Measurements from ENCODE around the gene FSIP1.

Gene FSIP1

DNA sequence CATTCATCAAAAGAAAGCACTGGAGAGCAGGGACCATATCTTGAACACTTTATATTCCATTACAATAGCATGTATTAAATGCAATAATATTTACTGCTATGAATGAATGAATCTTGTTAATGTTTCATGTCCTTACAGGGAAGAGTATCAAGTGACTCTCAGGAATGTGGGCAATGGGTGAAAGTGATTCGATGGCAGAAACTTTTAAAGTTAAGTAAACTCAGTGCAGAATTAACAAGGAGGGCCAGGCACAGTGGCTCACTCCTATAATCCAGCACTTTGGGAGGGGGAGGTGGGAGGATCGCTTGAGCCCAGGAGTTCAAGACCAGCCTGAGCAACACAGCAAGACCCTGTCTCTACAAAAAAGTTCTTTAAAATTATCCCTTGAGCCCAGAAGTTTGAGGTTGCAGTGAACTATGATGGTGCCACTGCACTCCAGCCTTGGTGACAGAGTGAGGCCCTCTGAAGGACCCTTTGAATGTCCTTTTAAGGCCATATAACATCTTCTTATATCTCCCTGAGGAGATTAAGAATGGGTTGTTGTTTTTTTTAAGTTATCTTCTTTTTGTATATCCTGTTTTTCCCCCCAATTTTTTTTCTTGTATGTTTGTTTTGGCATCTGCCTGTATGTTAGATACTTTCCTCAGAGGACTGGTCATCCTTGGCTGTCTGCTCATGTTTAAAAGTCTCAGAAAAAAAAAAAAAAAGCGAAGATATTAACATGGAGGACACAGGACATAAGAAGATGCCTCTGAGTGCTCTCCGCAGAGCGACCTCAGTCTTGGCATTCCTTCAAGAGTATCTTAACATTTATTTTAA lies 9.6 kb upstream of the FSIP1 start:
- no peak for DNase-seq (ENCODE audit: low spot score)

DNA sequence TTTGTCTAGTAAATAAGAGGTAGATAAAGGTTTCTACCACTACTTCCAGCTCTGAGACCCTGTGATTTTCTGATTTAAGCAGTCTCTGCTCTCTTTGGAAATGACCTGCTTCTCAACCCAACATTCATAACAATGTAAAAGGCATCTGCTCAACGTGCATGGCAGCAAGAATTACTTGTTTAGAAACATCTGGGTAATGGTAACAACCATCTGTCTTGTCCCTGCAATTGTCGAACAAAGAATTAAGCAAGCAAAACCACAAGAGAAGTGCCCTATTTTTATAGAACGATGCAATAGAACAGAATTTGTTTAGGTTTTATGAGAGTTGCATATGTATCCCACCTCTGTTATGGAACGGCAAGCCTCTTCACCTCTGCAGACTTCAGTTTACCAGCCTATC lies 7.1 kb upstream of the FSIP1 start:
- DNase-seq (ENCODE audit: low spot score), result no peak

DNA sequence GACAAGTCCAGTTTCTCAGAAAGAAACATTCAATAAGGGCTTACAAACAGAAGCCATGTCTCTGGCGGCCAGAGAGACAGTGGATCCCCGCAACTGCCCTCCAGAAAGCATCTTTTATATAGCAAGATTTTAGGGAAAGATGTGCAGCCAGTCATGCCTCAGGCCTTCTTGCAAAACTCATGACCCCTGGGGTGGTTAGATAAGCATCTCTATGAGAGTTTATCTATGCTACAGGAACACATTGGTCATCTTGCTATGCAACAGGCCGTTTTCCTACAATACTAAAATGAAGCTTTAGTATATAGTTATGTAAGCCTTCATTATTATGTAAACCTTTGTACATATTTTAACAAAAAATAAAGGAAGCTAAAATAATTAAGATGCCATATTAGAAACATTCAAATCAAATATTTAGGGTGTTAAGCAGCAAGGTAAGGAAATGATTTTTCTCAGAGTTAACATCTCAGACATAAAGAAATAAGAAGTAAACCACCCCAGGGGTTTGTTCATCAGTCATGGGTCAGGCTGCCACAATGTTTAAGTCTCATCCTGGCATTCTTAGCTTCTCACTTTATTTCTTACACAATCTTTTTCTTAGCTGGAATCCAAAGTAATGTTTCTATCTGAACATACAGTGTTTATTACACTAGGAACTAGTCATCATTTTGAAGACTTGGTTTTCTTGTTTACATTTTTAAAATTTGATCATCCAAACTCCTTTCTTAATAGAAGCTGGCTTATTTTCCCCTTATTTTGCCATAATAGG lies 6.3 kb upstream of the FSIP1 start:
- no peak for DNase-seq (ENCODE audit: low spot score)

DNA sequence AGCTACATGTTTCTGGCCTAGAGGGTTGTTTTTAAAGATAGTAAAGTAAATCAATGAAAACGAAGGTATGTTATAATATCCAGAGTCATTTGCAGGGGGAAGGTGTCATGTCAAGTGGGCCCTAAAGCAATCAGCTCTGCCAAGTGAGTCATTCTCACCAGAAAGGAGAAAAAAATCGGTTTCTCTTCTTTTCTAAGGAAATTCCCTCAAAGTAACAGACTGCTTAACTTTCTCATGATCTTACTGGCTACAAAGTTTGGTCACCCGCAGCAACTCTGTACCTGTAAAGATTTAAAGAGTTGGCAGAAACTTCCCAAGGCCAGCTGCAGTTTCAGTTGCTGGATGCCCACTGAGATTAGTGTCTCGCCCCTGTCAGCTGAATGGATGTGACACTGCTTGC lies 5.5 kb upstream of the FSIP1 start:
- DNase-seq (ENCODE audit: low spot score), result no peak

DNA sequence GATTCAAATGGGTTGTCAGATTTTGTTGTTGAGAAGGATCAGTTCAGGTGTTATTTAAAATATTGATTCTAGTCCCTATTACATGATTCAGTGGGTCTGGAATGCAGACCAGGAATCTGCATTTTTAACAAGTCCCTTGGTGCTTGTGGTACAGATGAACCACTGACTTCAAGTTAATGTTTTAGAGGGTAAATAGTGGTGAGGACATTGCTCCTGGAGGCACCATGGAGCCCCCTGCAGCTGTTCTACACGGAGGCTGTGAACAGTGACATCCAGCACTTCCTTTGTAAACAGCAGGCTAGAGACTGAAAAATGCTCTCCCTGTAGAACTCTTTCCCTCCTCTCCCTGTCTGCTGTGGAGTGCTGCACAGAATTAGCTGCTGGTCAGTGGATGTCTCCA lies 4.8 kb upstream of the FSIP1 start:
- peak; percentile 67 for DNase-seq (ENCODE audit: low spot score)

DNA sequence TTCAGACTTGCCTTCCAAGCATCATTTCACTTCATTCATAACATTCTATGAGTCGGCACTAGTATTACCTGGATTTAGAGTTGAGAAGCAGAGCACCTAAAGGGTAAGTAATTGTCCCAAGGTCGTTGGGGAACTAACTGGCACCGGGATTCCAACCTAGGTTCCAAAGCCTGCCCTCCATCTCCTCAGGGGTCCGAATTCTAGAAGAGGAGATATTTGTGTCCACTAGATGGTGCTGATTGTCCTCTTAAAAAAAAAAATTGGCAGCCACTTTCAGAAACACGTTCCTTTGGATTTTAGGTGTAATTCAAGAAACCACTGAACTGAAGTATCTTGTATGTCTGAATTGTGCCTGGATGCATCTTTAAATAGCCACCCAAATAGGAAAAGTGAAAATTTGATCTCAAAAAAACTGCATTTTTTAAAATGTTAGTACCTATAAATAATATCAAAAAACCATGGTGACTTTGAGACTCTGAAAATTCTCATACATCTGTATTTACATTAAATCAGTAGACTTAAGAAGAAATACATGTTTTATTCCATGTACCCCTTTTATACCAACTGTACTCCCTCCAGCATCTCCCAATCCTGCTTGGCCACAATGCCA lies 3.9 kb upstream of the FSIP1 start:
- peak; percentile 70 for DNase-seq (ENCODE audit: low spot score)

DNA sequence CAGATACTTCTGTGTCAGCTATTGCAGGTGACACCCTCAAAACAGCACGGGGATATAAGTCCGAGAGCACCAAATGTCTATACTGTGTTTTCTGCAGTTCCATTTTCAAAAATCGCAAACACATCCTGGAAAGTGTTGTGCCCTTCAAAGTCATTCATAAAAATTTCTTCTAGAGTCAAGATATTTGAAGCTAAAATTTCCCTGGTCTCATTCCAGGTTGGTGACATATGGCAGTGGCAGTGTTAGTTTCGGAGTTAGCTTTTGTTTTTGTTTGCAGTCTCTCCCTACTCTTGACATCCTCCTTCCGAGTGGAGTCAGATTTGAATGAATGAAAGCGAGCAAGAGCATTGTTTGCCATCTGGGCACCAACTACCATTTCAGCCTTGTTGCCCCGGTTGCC lies 3.2 kb upstream of the FSIP1 start:
- DNase-seq (ENCODE audit: low spot score), result no peak

DNA sequence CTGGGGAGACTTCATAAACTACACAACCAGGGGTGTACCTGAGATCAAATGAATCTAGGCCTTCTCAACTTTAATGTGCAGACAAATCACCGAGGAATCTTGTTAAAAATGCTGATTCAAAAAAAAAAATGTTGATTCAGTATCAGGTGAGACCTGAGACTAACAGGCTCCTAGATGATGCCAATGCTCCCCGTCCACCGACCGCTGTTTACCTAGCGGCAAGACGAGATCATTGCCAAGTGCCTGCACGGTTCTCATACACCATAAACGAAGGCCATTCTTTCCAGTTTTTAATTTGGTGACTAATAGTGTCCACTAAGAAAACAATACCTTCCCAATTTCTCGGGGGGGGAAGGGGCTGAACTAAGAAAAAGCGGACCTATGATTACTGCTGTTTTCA lies 2.5 kb upstream of the FSIP1 start:
- peak; percentile 44 for DNase-seq (ENCODE audit: low spot score)

DNA sequence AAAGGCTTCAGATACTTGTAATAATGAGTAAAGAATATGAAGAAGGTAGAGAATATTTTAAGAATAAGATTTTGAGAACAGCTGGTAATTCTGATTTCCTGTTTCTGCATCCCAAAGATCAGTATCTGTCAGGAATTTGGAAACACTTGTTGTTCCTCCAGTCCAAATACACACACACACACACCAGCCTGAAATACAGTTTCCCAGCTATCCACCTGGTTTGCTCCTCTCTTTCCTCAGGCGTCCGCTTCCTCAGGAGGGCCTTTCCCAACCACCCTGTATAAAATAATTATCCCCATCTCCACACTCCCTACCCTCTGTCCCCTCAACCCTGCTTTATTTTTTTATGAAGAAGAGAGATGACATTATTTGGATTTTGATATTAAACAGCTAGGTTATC lies 2.0 kb upstream of the FSIP1 start:
- DNase-seq (ENCODE audit: low spot score), result no peak

DNA sequence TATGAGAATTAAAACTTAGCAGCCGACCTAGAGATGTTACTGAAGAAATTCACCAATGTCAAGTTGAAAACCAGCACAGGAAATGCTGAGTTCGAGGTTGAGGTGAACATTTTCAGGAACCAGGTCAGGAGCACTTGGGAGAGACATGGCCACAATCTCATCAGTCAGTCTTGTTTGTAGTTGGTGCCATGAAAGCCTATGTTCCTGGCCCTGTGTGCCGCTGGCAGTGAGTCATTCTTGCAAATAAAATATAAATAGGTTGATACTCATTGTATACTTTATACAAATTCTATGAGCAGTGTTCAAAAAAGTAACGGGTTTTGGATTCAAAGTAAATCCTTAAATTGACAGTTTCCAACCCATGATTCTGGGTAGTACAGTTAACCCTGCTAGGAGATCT lies 1.5 kb upstream of the FSIP1 start:
- DNase-seq (ENCODE audit: low spot score), result no peak

DNA sequence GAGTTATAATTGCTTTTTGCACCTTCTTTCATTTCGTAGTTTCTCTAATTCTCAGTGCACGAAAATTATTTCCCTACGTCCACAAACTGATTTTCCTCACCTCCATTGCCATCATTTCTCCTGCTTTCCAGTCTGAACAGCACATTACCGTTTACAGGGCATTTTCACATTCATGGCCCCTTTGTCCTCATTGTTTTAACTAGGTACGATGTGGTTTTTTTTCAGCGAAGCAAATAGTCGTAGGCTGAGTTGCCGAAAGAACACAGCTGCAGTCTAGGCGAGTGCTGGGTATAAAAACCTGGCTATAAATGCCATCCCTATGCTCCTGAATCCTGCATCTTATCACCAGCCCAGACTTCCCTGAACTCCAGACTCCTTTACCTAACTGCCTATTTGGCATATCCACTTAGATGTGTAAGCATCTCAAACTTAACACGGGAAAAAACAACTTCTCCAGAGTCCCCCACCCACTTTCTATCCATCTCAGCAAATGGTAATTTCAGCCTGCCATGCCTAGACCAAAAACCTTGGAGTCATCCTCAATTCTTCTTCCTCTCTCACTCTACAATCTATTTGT lies 691 bp upstream of the FSIP1 start:
- no peak for DNase-seq (ENCODE audit: low spot score)

DNA sequence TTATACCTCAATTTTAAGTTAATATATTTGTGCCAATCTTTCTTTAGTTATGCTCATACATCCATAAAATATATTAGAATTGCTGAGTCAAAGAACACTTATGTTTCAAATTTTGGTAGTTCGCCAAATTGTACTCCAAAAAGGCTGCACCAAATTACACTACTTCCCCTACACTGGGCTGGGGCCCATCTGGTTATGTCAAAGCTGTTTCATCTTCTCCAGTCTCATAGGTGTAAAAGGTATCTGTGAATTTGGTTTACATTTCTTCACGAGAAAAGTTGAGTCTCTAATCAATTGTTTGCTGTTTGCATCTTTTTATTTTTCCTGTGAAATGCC lies 706 bp downstream of the FSIP1 start:
- DNase-seq (ENCODE audit: low spot score), result no peak

DNA sequence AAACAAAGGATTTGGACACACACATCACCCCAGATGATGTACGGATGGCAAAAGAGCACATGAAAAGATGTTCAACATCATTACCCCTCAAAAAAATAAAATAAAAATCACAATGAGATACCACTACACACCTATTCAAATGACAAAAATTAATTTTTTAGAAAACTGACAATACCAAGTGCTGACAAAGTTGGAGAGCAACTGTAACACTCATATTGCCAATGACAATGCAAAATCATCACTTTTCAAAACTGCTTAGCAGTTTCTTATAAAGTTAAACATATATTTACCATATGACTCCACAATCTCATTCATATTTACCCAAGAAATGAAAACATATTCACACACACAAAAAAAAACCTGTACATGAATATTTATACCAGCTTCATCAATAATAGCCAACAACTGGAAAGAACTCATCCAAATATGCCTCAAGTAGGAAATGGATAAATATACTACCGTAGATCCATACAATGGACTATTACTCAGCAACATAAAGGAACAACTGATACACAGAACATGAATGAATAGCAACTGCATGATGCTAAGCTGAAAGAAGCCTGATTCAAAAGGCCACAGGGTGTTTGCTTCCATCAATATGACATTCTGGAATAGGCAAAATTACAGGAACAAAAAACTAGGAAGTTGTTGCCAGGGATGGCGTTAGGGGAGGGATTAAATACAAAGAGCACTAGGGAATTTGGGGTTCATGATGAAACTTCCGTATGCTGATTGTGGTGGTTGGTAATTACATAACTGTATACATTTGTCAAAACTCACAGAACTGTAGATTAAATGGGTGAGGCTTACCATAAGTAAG lies 1.3 kb downstream of the FSIP1 start:
- no peak for DNase-seq (ENCODE audit: low spot score)

DNA sequence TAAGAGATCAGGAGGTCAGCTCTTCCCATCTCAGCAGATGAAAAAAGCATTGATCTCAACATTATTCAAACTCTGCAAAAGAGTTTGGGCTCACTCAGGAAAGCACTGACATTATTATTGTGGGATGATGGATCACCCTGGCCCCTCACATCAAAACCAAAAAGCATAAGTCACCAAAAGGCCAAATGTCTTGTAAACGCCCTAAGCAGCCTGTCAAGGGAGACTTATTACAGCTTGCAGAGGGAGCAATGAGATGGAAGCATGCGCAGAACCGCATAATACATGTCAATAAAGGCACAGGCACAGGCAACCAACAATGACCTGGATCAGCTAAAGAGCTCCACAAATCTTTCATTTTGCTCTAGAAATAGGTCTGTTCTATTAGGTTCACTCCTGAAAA lies 4.6 kb downstream of the FSIP1 start:
- no peak for DNase-seq (ENCODE audit: low spot score)

DNA sequence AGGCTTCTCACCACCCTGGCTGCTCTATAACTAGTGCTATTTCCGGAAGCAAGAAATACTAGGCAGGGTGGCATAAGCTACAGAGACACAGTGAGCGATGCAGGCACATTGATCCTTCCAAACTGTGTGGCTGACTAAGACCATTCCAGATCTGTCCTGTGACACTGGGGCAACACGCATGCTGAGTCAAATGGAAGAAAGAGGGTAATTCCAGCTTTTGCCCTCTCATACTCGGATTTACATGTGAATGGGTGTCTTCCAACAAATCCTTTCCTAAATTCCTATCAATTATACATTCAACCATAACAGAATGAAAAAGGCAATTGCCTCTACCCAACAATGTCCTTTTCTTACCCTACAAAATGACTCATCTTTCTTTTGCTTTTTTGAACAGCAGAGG lies 5.1 kb downstream of the FSIP1 start:
- DNase-seq (ENCODE audit: low spot score), result no peak

DNA sequence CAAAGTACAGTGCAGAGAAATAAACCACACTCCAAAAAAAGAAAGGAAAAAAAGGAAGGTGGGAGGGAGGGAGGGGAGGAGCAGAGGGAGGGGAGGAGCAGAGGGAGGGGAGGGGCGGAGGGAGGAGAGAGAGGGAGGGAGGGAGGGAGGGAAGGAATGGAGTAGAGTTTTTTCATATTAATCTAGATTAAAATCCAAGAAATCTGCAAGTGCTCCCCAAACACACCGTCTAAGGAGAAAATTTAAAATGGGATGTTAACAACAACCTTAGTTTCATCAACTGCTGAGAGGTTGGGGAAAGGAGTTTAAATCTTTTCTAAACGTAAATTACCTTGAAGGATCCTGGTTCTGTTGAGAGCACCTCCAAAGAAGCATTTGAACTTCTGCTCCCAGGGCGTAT lies 6.6 kb downstream of the FSIP1 start:
- no peak for DNase-seq (ENCODE audit: low spot score)

DNA sequence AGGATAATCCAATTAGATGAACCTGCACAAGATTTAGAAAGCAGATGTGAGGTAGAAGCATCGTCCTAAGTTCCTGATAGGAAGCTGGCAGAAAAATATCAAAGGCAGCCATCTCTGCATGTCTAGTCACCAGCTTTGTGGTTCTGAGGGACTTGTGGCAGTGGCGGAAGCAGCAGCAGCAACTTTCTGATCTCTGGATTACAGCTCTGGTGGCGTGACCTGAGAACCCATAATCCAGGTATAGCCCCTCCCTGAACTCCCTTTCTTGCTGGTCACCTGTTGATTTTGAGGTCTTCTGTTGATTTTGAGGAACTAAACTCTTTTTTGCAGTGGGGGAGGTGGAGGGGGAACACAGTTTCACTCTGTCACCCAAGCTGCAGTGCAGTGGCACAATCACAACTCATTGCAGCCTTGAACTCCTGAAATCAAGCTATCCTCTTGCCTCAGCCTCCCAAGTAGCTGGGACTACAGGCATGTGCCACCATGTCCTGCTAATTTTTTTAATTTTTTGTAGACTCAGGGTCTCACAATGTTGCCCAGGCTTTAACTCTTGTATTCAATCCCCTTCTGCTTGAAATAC lies 7.9 kb downstream of the FSIP1 start:
- no peak for DNase-seq (ENCODE audit: low spot score)

DNA sequence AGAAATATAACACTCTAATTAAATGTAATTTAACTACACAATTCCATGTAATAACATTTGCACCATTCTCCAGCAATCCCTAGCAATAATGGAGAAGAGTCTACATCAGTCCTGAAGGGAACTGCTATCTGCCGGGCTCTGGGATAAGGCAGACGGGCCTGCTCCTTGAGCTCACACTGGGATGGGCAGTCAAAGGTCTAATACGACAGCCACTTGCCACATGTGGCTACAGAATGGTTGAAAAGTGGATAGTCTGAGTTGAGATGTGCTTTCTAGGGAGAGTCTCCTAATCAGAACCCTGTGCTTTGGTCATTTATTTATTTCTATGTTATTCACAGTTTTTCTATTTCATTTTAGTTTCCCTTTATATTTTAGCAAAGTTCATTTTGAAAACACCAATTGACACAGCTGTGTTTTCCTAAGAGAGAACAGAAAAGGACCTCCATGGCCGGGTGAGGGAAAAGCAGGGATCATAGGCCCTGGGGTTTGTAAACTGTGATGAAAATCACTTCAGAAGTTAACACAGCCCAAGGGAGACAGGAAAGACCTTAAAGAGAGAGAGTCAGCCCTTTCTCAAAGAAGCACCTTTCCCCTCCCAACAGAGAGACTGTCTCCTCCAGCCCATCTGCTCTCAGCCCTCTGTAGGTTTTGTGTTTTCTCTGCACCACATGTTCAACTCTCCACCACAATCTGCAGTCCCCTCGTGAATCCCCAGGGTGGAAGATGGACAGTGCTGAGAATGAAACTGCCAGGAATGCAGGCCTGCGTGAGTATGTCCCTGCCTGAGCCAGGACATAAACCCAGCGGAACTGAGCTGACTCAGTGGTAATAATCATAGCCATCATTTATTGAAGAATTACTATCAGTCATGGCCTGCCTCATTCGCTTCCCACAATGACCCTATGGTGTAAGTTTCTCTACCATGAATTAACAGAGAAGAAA lies 11.6 kb downstream of the FSIP1 start:
- DNase-seq (ENCODE audit: low spot score), result peak; percentile 43

DNA sequence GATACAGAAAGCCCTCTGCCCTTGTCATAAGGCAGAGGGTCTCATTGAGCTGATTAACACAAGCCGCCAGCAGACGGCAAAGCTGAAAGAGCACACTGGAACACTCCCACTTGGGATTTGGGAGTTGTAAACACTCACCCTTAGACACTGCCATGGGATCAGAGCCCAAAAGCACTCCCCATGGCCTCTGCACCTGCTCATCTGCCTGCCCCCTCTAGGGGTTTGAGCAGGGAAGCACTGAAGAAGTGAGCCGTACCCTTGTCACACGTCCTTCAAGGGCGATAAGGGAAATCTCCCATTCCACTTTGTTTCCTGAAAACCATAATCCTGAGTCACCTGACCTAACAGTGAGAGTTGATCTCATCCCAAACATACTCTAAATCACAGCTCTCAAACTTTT lies 14.7 kb downstream of the FSIP1 start:
- no peak for DNase-seq (ENCODE audit: low spot score)

DNA sequence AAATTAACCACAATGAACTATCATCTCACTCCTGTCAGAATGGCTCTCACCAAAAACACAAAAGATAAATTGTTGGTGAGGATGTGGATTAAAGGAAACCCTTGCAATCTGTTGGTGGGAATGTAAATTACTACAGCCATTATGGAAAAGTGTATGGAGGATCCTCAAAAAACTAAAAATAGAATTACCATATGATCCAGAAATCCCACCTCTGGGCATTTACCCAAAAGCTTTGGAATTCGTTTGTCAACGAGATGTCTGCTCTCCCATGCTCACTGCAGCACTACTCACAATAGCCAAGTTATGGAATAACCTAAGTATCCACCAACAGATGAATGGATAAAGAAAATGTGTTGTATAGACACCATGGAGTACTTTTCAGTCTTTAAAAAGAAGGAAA lies 21.6 kb downstream of the FSIP1 start:
- DNase-seq (ENCODE audit: low spot score), result no peak

Data from kidney tubule cell (primary cell).